ENCODE results near the gene JMJD1C. TPM values are rescaled to one million over a fixed set of nuclear protein-coding genes. Genes with fewer than 3 reads are reported as not detected.

Gene JMJD1C
- total RNA-seq, 1 donor from 2014 or later, result 83.7 TPM

GRCh38 chr10:63209705-63210104 is 256.1 kb downstream of the JMJD1C start:
- Mint-ChIP-seq H3K9me3 (ENCODE audit: unreplicated experiment) (no peaks in the 10 kb centered on the region), H3K27ac (ENCODE audit: unreplicated experiment) (no peak overlapping the region), H3K4me1 (ENCODE audit: unreplicated experiment) (peaks cover 7% of the 10 kb centered on the region), H3K27me3 (ENCODE audit: unreplicated experiment) (peaks cover 3% of the 10 kb centered on the region), H3K4me3 (ENCODE audit: unreplicated experiment) (no peak overlapping the region), H3K36me3 (ENCODE audit: low read depth, unreplicated experiment) (peaks cover 10% of the 10 kb centered on the region)
- TF ChIP-seq CTCF (IDR thresholded peaks at IDR 0.05; ENCODE audit: unreplicated experiment), result no peak
- no peak for DNase-seq (ENCODE audit: low spot score)

- peaks cover 10% of the 10 kb centered on the region for H3K36me3 Mint-ChIP-seq (ENCODE audit: low read depth, unreplicated experiment)
- H3K9me3 Mint-ChIP-seq (ENCODE audit: unreplicated experiment), result no peaks in the 10 kb centered on the region
- no peak overlapping the region for H3K27ac Mint-ChIP-seq (ENCODE audit: unreplicated experiment)
- no peak overlapping the region for H3K4me3 Mint-ChIP-seq (ENCODE audit: unreplicated experiment)
- peaks cover 3% of the 10 kb centered on the region for H3K27me3 Mint-ChIP-seq (ENCODE audit: unreplicated experiment)
- TF ChIP-seq CTCF (IDR thresholded peaks at IDR 0.05; ENCODE audit: unreplicated experiment), result no peak
- no peak for DNase-seq (ENCODE audit: low spot score)
- H3K4me1 Mint-ChIP-seq (ENCODE audit: unreplicated experiment), result peaks cover 7% of the 10 kb centered on the region
These were observed 256.8 kb downstream of the JMJD1C start for GRCh38 chr10:63208986-63209385.

DNA sequence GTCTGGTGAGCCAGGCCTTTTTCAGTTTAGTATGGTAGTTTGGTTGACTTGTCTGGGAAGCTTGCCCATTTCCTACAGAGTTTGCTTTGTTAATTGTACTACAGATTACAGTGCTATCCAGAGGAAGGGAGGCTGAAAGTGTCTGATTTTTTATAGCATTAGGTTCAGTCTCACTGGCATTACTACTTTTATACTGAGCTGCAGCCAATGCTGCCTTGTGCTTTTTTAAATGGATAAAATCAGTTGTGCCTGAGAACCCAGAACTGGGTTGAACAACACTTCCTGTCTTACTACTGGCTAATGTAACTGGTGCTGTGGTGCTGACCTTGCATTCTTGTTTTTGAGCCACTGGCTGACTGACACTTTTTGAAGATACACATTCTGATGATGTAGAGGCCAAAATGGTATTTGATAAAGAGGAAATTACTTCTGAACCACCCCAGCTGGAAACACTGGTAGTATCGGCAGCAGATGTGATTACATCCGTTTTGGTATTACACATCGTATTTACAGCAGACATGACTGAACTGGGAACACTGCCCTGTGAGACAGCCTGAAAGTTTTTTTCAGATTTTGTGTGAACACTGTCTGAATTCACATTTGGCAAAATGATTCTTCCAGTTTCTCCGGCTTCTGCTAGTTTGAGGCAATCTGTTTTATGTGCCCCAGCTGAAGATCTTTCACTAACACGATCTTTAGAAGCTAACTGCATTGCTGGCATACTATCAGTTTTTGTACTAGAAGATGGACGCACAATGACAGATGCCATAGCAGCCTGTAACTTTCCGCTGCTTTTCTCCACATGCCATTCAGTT is 258.6 kb downstream of the JMJD1C start:
- peaks cover 2% of the 10 kb centered on the region for H3K27me3 Mint-ChIP-seq (ENCODE audit: unreplicated experiment)
- no peak overlapping the region for H3K27ac Mint-ChIP-seq (ENCODE audit: unreplicated experiment)
- H3K4me1 Mint-ChIP-seq (ENCODE audit: unreplicated experiment), result peaks cover 7% of the 10 kb centered on the region
- no peak overlapping the region for H3K4me3 Mint-ChIP-seq (ENCODE audit: unreplicated experiment)
- no peak for TF ChIP-seq CTCF (IDR thresholded peaks at IDR 0.05; ENCODE audit: unreplicated experiment)
- peaks cover 5% of the 10 kb centered on the region for H3K36me3 Mint-ChIP-seq (ENCODE audit: low read depth, unreplicated experiment)
- DNase-seq (ENCODE audit: low spot score), result no peak
- H3K9me3 Mint-ChIP-seq (ENCODE audit: unreplicated experiment), result no peaks in the 10 kb centered on the region

GRCh38 chr10:63206576-63206975 is 259.2 kb downstream of the JMJD1C start:
- Mint-ChIP-seq H3K27ac (ENCODE audit: unreplicated experiment) (no peak overlapping the region), H3K9me3 (ENCODE audit: unreplicated experiment) (no peaks in the 10 kb centered on the region), H3K4me1 (ENCODE audit: unreplicated experiment) (peaks cover 7% of the 10 kb centered on the region), H3K36me3 (ENCODE audit: low read depth, unreplicated experiment) (peaks cover 5% of the 10 kb centered on the region), H3K4me3 (ENCODE audit: unreplicated experiment) (no peak overlapping the region), H3K27me3 (ENCODE audit: unreplicated experiment) (peaks cover 2% of the 10 kb centered on the region)
- DNase-seq (ENCODE audit: low spot score), result no peak
- no peak for TF ChIP-seq CTCF (IDR thresholded peaks at IDR 0.05; ENCODE audit: unreplicated experiment)

- Mint-ChIP-seq H3K36me3 (ENCODE audit: low read depth, unreplicated experiment) (peaks cover 5% of the 10 kb centered on the region), H3K27me3 (ENCODE audit: unreplicated experiment) (peaks cover 2% of the 10 kb centered on the region), H3K4me1 (ENCODE audit: unreplicated experiment) (peaks cover 7% of the 10 kb centered on the region), H3K9me3 (ENCODE audit: unreplicated experiment) (no peaks in the 10 kb centered on the region), H3K27ac (ENCODE audit: unreplicated experiment) (no peak overlapping the region), H3K4me3 (ENCODE audit: unreplicated experiment) (no peak overlapping the region)
- no peak for TF ChIP-seq CTCF (IDR thresholded peaks at IDR 0.05; ENCODE audit: unreplicated experiment)
- DNase-seq (ENCODE audit: low spot score), result no peak
These were observed 260.4 kb downstream of the JMJD1C start for GRCh38 chr10:63205421-63205820.
